Activated T-cell treated with anti-CD3 and anti-CD28 coated beads, Interleukin-2, amount 50 U/mL, for 4 hours (primary cell): ENCODE measurements around the gene ADAM8. TPM values are rescaled to one million over a fixed set of nuclear protein-coding genes. Genes with fewer than 3 reads are reported as not detected.

ENCODE experiments used
- ATAC-seq, 2 donors: fragments of 200-7000 bp; cut with Tn5 transposase; one replicate each; pipeline ENCODE4 v1.10.0; 2021
- DNase-seq: peaks from one replicate; pipeline ENCODE4 v3.0.0-alpha.2; 2020
- H3K27me3 Mint-ChIP-seq: one replicate; pipeline ENCODE4 v1.8.0; 2021; ENCODE audit warnings: low read depth, mixed read lengths
- H3K36me3 Mint-ChIP-seq: one replicate; pipeline ENCODE4 v1.8.0; 2022; ENCODE audit warnings: mixed read lengths; ENCODE audit not compliant: insufficient read depth
- H3K4me1 Mint-ChIP-seq: one replicate; pipeline ENCODE4 v1.8.0; 2021; ENCODE audit warnings: low read depth, mixed read lengths
- H3K4me3 Mint-ChIP-seq: one replicate; pipeline ENCODE4 v1.8.0; 2021; ENCODE audit warnings: mild to moderate bottlenecking, moderate library complexity, mixed read lengths
- H3K9me3 Mint-ChIP-seq: one replicate; pipeline ENCODE4 v1.8.0; 2021; ENCODE audit warnings: mixed read lengths
- total RNA-seq, 3 donors: library from RNA; stranded (reverse); gene quantifications; one replicate each; pipeline ENCODE4 v1.2.1, GENCODE V29; 2021

Gene ADAM8
- total RNA-seq, 3 donors from 2014 or later, result 62.8 to 72.7 (median 70.7) TPM

GRCh38 chr10:133299224-133299623 lies 22.6 kb upstream of the ADAM8 start:
- Mint-ChIP-seq H3K27me3 (no peaks in the 10 kb centered on the region), H3K4me1 (peaks cover 11% of the 10 kb centered on the region), H3K9me3 (no peaks in the 10 kb centered on the region), H3K36me3 (peaks cover 34% of the 10 kb centered on the region), H3K4me3 (no peak overlapping the region)
- no peak for ATAC-seq
- no peak for DNase-seq

- H3K27me3 Mint-ChIP-seq, result no peaks in the 10 kb centered on the region
- peaks cover 5% of the 10 kb centered on the region for H3K4me1 Mint-ChIP-seq
- ATAC-seq, result no peak
- H3K36me3 Mint-ChIP-seq, result peaks cover 37% of the 10 kb centered on the region
- DNase-seq, result no peak
- H3K9me3 Mint-ChIP-seq, result no peaks in the 10 kb centered on the region
- no peak overlapping the region for H3K4me3 Mint-ChIP-seq
Measured at GRCh38 chr10:133298466-133298865, 21.8 kb upstream of the ADAM8 start.

GRCh38 chr10:133297504-133297903 lies 20.8 kb upstream of the ADAM8 start:
- DNase-seq, result no peak
- ATAC-seq, result no peak
- no peaks in the 10 kb centered on the region for H3K9me3 Mint-ChIP-seq
- H3K4me1 Mint-ChIP-seq, result peaks cover 1% of the 10 kb centered on the region
- H3K4me3 Mint-ChIP-seq, result no peak overlapping the region
- peaks cover 37% of the 10 kb centered on the region for H3K36me3 Mint-ChIP-seq
- H3K27me3 Mint-ChIP-seq, result no peaks in the 10 kb centered on the region

GRCh38 chr10:133295426-133296320 lies 19.0 kb upstream of the ADAM8 start:
- no peaks in the 10 kb centered on the region for H3K9me3 Mint-ChIP-seq
- H3K27me3 Mint-ChIP-seq, result no peaks in the 10 kb centered on the region
- H3K36me3 Mint-ChIP-seq, result peaks cover 39% of the 10 kb centered on the region
- ATAC-seq, result no peak
- no peaks in the 10 kb centered on the region for H3K4me1 Mint-ChIP-seq
- DNase-seq, result no peak
- H3K4me3 Mint-ChIP-seq, result no peak overlapping the region

- no peak overlapping the region for H3K4me3 Mint-ChIP-seq
- H3K9me3 Mint-ChIP-seq, result no peaks in the 10 kb centered on the region
- no peak for DNase-seq
- H3K4me1 Mint-ChIP-seq, result no peaks in the 10 kb centered on the region
- no peak for ATAC-seq
- H3K36me3 Mint-ChIP-seq, result peaks cover 35% of the 10 kb centered on the region
- H3K27me3 Mint-ChIP-seq, result no peaks in the 10 kb centered on the region
Measured at GRCh38 chr10:133294189-133294588, 17.5 kb upstream of the ADAM8 start.

- H3K4me3 Mint-ChIP-seq, result no peak overlapping the region
- no peak for ATAC-seq
- no peaks in the 10 kb centered on the region for H3K4me1 Mint-ChIP-seq
- no peak for DNase-seq
- H3K36me3 Mint-ChIP-seq, result peaks cover 36% of the 10 kb centered on the region
- H3K27me3 Mint-ChIP-seq, result no peaks in the 10 kb centered on the region
- H3K9me3 Mint-ChIP-seq, result no peaks in the 10 kb centered on the region
Measured at GRCh38 chr10:133293810-133294119, 17.1 kb upstream of the ADAM8 start.

- no peaks in the 10 kb centered on the region for H3K4me1 Mint-ChIP-seq
- DNase-seq, result no peak
- H3K9me3 Mint-ChIP-seq, result no peaks in the 10 kb centered on the region
- no peaks in the 10 kb centered on the region for H3K27me3 Mint-ChIP-seq
- peaks cover 31% of the 10 kb centered on the region for H3K36me3 Mint-ChIP-seq
- H3K4me3 Mint-ChIP-seq, result no peak overlapping the region
- peak in 1 of 2 donors; percentile 46 for ATAC-seq
Measured at GRCh38 chr10:133292919-133293809, 16.5 kb upstream of the ADAM8 start.

GRCh38 chr10:133289761-133290160 lies 13.1 kb upstream of the ADAM8 start:
- peaks cover 1% of the 10 kb centered on the region for H3K4me1 Mint-ChIP-seq
- no peaks in the 10 kb centered on the region for H3K9me3 Mint-ChIP-seq
- ATAC-seq (no peak), DNase-seq (no peak)
- H3K27me3 Mint-ChIP-seq, result no peaks in the 10 kb centered on the region
- H3K4me3 Mint-ChIP-seq, result no peak overlapping the region
- H3K36me3 Mint-ChIP-seq, result peaks cover 41% of the 10 kb centered on the region

- Mint-ChIP-seq H3K4me3 (no peak overlapping the region), H3K36me3 (peaks cover 40% of the 10 kb centered on the region), H3K4me1 (peaks cover 1% of the 10 kb centered on the region), H3K27me3 (no peaks in the 10 kb centered on the region), H3K9me3 (no peaks in the 10 kb centered on the region)
- no peak for DNase-seq
- no peak for ATAC-seq
Measured at GRCh38 chr10:133287832-133288500, 11.3 kb upstream of the ADAM8 start.

- Mint-ChIP-seq H3K9me3 (no peaks in the 10 kb centered on the region), H3K4me1 (peaks cover 1% of the 10 kb centered on the region), H3K36me3 (peaks cover 48% of the 10 kb centered on the region), H3K4me3 (no peak overlapping the region), H3K27me3 (no peaks in the 10 kb centered on the region)
- DNase-seq, result no peak
- no peak for ATAC-seq
Measured at GRCh38 chr10:133286366-133286765, 9.7 kb upstream of the ADAM8 start.

- DNase-seq (no peak), ATAC-seq (no peak)
- peaks cover 43% of the 10 kb centered on the region for H3K36me3 Mint-ChIP-seq
- H3K9me3 Mint-ChIP-seq, result no peaks in the 10 kb centered on the region
- peaks cover 1% of the 10 kb centered on the region for H3K4me1 Mint-ChIP-seq
- H3K27me3 Mint-ChIP-seq, result no peaks in the 10 kb centered on the region
- H3K4me3 Mint-ChIP-seq, result no peak overlapping the region
Measured at GRCh38 chr10:133285217-133285616, 8.5 kb upstream of the ADAM8 start.

GRCh38 chr10:133283931-133284330 lies 7.3 kb upstream of the ADAM8 start:
- ATAC-seq, result no peak
- DNase-seq, result no peak
- H3K4me1 Mint-ChIP-seq, result peaks cover 5% of the 10 kb centered on the region
- no peaks in the 10 kb centered on the region for H3K27me3 Mint-ChIP-seq
- no peak overlapping the region for H3K4me3 Mint-ChIP-seq
- no peaks in the 10 kb centered on the region for H3K9me3 Mint-ChIP-seq
- peaks cover 38% of the 10 kb centered on the region for H3K36me3 Mint-ChIP-seq

- Mint-ChIP-seq H3K9me3 (no peaks in the 10 kb centered on the region), H3K4me1 (peaks cover 15% of the 10 kb centered on the region), H3K27me3 (no peaks in the 10 kb centered on the region), H3K4me3 (no peak overlapping the region), H3K36me3 (peaks cover 34% of the 10 kb centered on the region)
- no peak for DNase-seq
- ATAC-seq, result no peak
Measured at GRCh38 chr10:133282846-133283390, 6.2 kb upstream of the ADAM8 start.
